H1 (cell line): ENCODE data around the gene RPL12.

Experiments used
- BACH1 ChIP-seq: IDR thresholded peaks from 2 replicates; pipeline ENCODE4 v1.6.1; 2012; ENCODE audit warnings: low read length, improper control_type of control experiment
- CTCF ChIP-seq, 3 experiments: IDR thresholded peaks; 1 replicate in 2 of 3; 2 replicates in 1 of 3; pipeline versions ENCODE4 v1.5.1 to v1.6.1; 2011; ENCODE audit warnings: low read length in 3 of 3, mild to moderate bottlenecking in 3 of 3, inconsistent platforms in 2 of 3, low read depth in 1 of 3, moderate library complexity in 1 of 3; ENCODE audit not compliant: insufficient read depth in 1 of 3; ENCODE audit errors: control extremely low read depth in 1 of 3
- SP4 ChIP-seq: IDR thresholded peaks from 2 replicates; pipeline ENCODE4 v1.6.1; 2012; ENCODE audit warnings: low read length, inconsistent platforms

GRCh38 chr9:127398715-127399400, 52.3 kb downstream of the RPL12 start:
- TF ChIP-seq SP4 (no peak), CTCF (IDR thresholded peaks at IDR 0.05; ENCODE audit: control extremely low read depth in 1 of 3, insufficient read depth in 1 of 3, low read depth in 1 of 3, low read length in 3 of 3) (no peak), BACH1 (no peak)
